ENCODE data around the gene CPA3.

CPA3 gene

GRCh38 chr3:148840451-148840850 is 24.6 kb upstream of the CPA3 start:
- Histone ChIP-seq H3K4me1 (ENCODE audit: control insufficient read depth, insufficient read depth, low read length) (no peaks in the 10 kb centered on the region), H3K27ac (ENCODE audit: extremely low read depth, low read depth, low read length) (no peak overlapping the region), H3K9me3 (ENCODE audit: control insufficient read depth, insufficient read depth, low read depth, low read length) (no peaks in the 10 kb centered on the region), H3K36me3 (ENCODE audit: control insufficient read depth in 2 of 2, insufficient read depth in 1 of 2, low read length in 2 of 2) (no peaks in the 10 kb centered on the region), H3K4me3 (ENCODE audit: low read depth, low read length) (no peak overlapping the region)
- ChIA-PET CTCF (no interaction called here), POLR2A (no interaction called here)
- TF ChIP-seq ZNF664 (tag by site-specific recombination; IDR thresholded peaks at IDR 0.05) (no peak), ZFP3 (tag by site-specific recombination; IDR thresholded peaks at IDR 0.05; ENCODE audit: low read depth) (no peak), ZNF658 (tag by site-specific recombination; IDR thresholded peaks at IDR 0.05) (no peak), ZSCAN16 (tag by site-specific recombination; IDR thresholded peaks at IDR 0.05) (no peak), ZNF544 (tag by site-specific recombination; IDR thresholded peaks at IDR 0.05) (no peak), ATF2 (tag by site-specific recombination; IDR thresholded peaks at IDR 0.05; ENCODE audit: low read depth) (no peak), ZNF747 (tag by site-specific recombination; IDR thresholded peaks at IDR 0.05) (no peak), ZBTB6 (tag by site-specific recombination; IDR thresholded peaks at IDR 0.05) (no peak), KLF1 (tag by site-specific recombination; IDR thresholded peaks at IDR 0.05) (no peak), IKZF3 (tag by site-specific recombination; IDR thresholded peaks at IDR 0.05) (no peak), SP2 (tag by site-specific recombination; IDR thresholded peaks at IDR 0.05) (no peak)

- no peak overlapping the region for H3K4me3 ChIP-seq (ENCODE audit: low read depth, low read length)
- no peaks in the 10 kb centered on the region for H3K4me1 ChIP-seq (ENCODE audit: control insufficient read depth, insufficient read depth, low read length)
- ChIA-PET CTCF (no interaction called here), POLR2A (no interaction called here)
- H3K9me3 ChIP-seq (ENCODE audit: control insufficient read depth, insufficient read depth, low read depth, low read length) = no peaks in the 10 kb centered on the region
- H3K27ac ChIP-seq (ENCODE audit: extremely low read depth, low read depth, low read length) = no peak overlapping the region
- no peaks in the 10 kb centered on the region for H3K36me3 ChIP-seq (ENCODE audit: control insufficient read depth in 2 of 2, insufficient read depth in 1 of 2, low read length in 2 of 2)
- TF ChIP-seq PRDM10 (tag by site-specific recombination; IDR thresholded peaks at IDR 0.05) (no peak), ZNF707 (tag by site-specific recombination; IDR thresholded peaks at IDR 0.05) (no peak), ZNF211 (tag by site-specific recombination; IDR thresholded peaks at IDR 0.05; ENCODE audit: low read depth) (no peak), ZNF658 (tag by site-specific recombination; IDR thresholded peaks at IDR 0.05) (no peak), ZNF391 (tag by site-specific recombination; IDR thresholded peaks at IDR 0.05; ENCODE audit: borderline replicate concordance, low read depth) (no peak), PRDM2 (tag by site-specific recombination; IDR thresholded peaks at IDR 0.05; ENCODE audit: borderline replicate concordance) (no peak), ZBTB10 (tag by site-specific recombination; IDR thresholded peaks at IDR 0.05) (no peak), ZNF626 (tag by site-specific recombination; IDR thresholded peaks at IDR 0.05) (no peak)
Measured at GRCh38 chr3:148845756-148846395, 19.2 kb upstream of the CPA3 start.
